T47D (cell line): Measurements from ENCODE around the gene EVPL.
"Not testable (repeated sequence)": the region's sequence is repeated elsewhere in the genome, so short reads cannot be mapped to it uniquely, and the experiment has no call there.

Experiments used
- DNase-seq, 2 experiments: peaks; one replicate each; pipeline versions ENCODE4 v3.0.0 to v3.0.0-alpha.2; 2011 to 2012; ENCODE audit warnings: low read depth in 1 of 2, low spot score in 1 of 2
- JUND ChIP-seq: IDR thresholded peaks from 2 replicates; pipeline ENCODE4 v1.6.1; 2012; ENCODE audit warnings: low read depth
- in situ Hi-C: cut with HindIII; loops from 2 replicates; pipeline ENCODE4 v1.10.0; 2016; ENCODE audit warnings: low sequenced_read_pairs, low pct_unique_long_range_greater_than_20kb

The EVPL gene

DNA sequence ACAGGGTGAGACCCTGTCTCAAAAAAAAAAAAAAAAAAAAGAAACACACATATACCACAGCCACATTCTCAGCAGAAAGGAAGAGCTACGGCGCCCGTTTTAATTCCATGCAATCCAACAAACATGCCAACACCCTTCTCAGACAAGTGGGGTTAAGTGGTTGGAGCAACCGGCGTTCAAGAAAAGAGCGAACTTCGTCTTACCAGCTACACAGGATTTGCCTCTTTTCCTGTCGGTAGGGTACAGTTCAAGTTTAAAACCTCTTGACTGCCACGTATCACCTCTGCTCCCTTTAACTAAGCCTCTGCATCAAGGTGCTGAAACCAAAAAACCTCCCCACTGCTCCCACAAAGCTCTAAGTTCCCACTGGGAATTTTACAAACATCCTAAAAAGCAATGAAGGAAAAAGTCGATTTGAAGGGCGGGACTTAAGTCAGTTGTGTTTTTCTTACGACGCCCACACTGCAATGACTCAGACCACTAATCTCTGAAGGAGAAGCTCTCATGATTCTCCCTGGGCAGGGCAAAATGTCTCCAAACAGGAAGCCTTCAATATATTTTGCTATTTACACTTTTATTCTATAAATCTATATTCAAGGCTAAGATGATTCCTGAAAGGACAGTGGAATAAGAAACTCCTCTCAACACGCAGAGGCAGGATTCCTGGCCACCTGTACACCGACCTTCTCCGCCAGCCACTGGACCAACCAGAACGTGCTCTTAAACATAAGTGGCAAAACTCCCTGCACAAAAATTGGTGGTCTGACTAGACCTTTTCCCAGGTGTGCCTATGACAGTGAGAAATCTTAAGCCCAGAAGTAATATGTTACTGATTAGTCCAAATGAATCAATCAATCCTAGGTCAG is 26.4 kb upstream of the EVPL start:
- in situ Hi-C loops: no loop called here
- TF ChIP-seq JUND: no peak
- no peak for DNase-seq

GRCh38 chr17:76051561-76051960 is 24.5 kb upstream of the EVPL start:
- no peak for TF ChIP-seq JUND
- in situ Hi-C loops: no loop called here

GRCh38 chr17:76050538-76051467 is 23.7 kb upstream of the EVPL start:
- in situ Hi-C loops: no loop called here
- DNase-seq: peak in 1 of 2 experiments; percentile 74
- no peak for TF ChIP-seq JUND

More at GRCh38 chr17:76051561-76051960, 24.5 kb upstream of the EVPL start:
- DNase-seq: no peak

- no peak for DNase-seq
- no peak for TF ChIP-seq JUND
- in situ Hi-C loops: no loop called here
Measured at GRCh38 chr17:76049836-76050537, 22.9 kb upstream of the EVPL start.

DNA sequence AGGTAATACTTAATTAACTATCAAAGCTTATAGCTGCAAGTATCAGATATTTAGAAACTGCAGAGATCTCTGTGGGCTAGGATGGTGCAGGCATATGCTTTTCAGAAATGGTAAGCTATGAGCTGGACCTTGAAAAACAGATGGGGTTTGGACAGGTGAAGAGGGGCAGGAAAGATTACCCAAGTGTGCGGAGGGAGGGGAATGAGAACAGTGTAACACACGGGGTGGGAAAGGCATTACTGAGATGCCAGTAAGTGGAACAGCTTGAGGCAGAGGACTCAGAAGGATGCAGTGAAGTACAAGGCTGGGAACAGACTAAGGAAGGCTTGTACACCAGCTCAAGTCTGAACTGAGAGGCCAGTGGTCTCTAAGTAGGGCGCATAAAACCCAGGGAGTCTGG is 22.1 kb upstream of the EVPL start:
- in situ Hi-C loops: no loop called here
- no peak for DNase-seq
- no peak for TF ChIP-seq JUND

- in situ Hi-C loops: no loop called here
- no peak for DNase-seq
- no peak for TF ChIP-seq JUND
Measured at GRCh38 chr17:76048711-76049110, 21.6 kb upstream of the EVPL start.

DNA sequence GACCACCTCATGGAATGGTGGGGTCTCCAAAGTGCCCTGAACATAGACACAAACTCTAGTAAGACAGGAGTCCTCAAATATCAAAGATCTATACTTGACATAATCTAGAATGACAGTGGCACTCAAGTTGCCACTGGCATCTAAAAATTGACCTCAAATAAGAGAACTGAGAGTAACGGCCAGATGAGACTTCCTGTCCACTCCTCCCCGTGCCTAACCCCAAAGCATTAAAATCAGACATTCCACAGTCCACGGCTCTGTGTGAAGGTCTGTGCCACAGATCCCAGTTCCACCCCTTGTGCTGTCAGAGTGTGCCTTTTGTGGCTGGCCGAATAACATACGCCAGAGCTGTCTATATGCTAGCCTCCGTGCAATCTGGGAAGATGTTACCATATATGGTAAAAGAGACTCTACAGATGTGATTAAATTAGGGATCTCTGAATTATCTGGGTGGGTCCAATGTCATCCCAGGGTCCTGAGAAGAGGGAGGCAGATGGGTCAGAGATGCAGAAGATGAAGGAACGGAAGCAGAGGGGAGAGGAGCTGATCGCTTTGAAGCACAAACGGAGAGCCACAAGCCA is 21.0 kb upstream of the EVPL start:
- in situ Hi-C loops: no loop called here
- no peak for DNase-seq
- no peak for TF ChIP-seq JUND

GRCh38 chr17:76046064-76046463 is 19.0 kb upstream of the EVPL start:
- in situ Hi-C loops: no loop called here
- DNase-seq: peak in 1 of 2 experiments; percentile 22
- TF ChIP-seq JUND: no peak

- in situ Hi-C loops, DNase-seq: not testable (repeated sequence)
Measured at GRCh38 chr17:76044475-76045007, 17.4 kb upstream of the EVPL start.

GRCh38 chr17:76042868-76043267 is 15.8 kb upstream of the EVPL start:
- DNase-seq, in situ Hi-C loops: not testable (repeated sequence)

DNA sequence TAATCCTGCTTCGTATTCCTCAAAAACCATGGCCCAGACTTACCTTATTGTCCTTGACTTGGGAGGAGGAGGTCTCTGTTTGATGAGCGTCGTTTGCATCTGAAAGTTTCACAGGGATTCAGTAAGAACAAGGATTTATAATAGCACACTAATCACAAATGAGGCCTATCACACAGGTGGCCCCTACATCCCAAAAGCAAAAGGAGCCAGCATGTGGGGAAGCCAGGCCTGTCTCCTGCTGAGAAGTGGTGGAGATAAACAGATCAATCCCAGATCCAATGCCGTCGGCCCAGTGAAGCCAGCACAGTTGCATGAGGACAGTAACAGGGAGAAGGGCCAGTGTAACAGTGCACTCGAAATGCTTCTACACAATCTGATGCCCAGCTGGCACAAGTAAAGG is 13.3 kb upstream of the EVPL start:
- in situ Hi-C loops: no loop called here
- TF ChIP-seq JUND: no peak
- DNase-seq: no peak

DNA sequence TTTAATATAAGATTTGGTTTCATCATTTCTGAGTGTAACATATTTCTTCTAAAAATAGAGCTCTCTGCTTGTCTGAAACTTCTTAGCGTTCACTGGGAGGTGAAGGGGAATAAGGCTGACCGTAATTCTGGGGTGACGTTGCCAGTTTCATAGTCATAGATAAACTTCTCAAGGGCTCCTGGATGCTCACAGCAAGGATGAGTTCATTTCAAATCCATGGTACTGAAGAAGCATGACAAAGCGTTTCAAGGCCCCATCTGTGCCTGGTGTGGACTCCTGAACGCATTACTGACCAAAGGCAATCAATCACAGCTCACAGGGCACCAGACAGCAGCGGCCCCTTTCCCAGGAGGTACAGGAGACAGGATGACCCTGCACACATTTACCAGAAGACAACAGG is 12.0 kb upstream of the EVPL start:
- no peak for DNase-seq
- in situ Hi-C loops: no loop called here
- no peak for TF ChIP-seq JUND
